ENCODE results near the gene EIF2S2. TPM values are rescaled to one million over a fixed set of nuclear protein-coding genes. Genes with fewer than 3 reads are reported as not detected.

Gene EIF2S2
- total RNA-seq, 1 donor from 2014 or later: 39.0 TPM

DNA sequence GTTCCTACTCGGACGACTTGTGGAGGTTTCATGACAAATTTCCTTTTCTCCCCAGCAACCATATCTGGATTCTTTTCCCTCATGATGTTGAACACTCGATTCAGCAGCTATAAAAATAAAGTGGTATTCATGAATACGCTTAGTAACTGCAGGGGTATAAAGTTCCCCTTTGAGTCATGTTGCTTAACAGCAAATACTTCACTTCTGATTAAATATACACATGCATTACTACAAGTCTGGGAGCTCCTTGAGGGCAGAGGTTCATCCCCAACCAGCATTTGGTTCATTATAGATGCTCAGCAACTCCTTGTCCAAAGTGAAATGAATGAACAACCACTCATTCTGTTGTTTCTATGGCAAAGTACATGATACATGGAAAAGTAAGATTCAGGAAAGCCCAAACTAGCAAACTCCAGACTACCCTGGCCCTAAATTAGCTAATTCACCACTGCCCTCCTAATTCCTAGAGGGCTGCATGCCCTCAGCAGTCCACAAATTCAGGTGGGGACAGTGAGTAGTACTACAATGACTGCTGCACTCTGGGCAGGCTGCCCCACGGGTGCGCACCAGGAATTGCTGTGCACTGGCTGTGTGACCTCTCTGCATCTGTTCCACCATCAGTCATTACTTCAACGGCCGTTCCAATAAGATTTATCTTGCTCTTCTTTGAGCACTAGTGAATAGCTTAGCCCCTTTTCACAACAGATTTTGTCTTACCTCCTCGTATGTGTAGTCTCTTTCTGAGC is 15.2 kb downstream of the EIF2S2 start:
- no peak for DNase-seq
- ATAC-seq (ENCODE audit: poor library complexity): no peak
- intact Hi-C loops (cut with DNase I): no loop called here

- intact Hi-C loops (cut with DNase I): no loop called here
- ATAC-seq (ENCODE audit: poor library complexity) (no peak), DNase-seq (no peak)
These were observed 16.2 kb downstream of the EIF2S2 start for GRCh38 chr20:34095825-34096224.

GRCh38 chr20:34093895-34094294 is 18.1 kb downstream of the EIF2S2 start:
- intact Hi-C loops (cut with DNase I): no loop called here
- DNase-seq: no peak
- no peak for ATAC-seq (ENCODE audit: poor library complexity)

- ATAC-seq (ENCODE audit: poor library complexity): no peak
- no peak for DNase-seq
- intact Hi-C loops (cut with DNase I): no loop called here
These were observed 20.3 kb downstream of the EIF2S2 start for GRCh38 chr20:34091637-34092200.

DNA sequence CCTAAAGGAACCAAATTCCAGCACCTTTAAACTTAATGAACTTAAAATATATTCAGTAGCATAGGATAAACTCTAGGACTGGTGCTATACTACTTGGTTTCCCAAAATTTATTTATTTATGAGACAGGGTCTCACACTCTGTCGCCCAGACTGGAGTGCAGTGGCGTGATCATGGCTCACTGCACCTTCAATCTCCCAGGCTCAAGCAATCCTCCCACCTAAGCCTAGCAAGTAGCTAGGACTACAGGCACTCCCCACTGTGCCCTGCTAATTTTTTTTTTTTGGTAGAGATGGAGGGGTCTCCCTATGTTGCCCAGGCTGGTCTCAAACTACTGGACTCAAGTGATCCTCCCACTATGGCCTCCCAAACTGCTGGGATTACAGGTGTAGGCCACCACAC is 21.4 kb downstream of the EIF2S2 start:
- no peak for DNase-seq
- no peak for ATAC-seq (ENCODE audit: poor library complexity)
- intact Hi-C loops (cut with DNase I): no loop called here

- ATAC-seq (ENCODE audit: poor library complexity): peak; percentile 87
- intact Hi-C loops (cut with DNase I): no loop called here
- DNase-seq: no peak
These were observed 22.2 kb downstream of the EIF2S2 start for GRCh38 chr20:34089655-34090345.

DNA sequence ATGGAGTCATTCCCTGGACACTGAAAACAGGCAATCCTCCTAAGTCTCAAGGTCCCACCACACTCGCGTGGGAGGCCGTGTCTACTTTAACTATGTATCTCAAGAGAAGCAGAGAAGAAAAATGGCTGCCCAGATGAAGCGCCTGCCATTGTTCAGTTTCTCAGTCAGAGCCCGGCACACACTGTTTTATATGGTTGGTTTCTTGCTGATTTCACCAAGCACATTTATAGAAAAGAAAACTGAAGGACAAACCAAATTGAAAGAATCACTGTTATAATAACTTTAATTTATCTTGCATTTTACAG is 22.9 kb downstream of the EIF2S2 start:
- intact Hi-C loops (cut with DNase I): no loop called here
- no peak for ATAC-seq (ENCODE audit: poor library complexity)
- DNase-seq: no peak

- no peak for ATAC-seq (ENCODE audit: poor library complexity)
- intact Hi-C loops (cut with DNase I): no loop called here
- DNase-seq: no peak
These were observed 23.5 kb downstream of the EIF2S2 start for GRCh38 chr20:34088305-34089174.

GRCh38 chr20:34085544-34086040 is 26.5 kb downstream of the EIF2S2 start:
- no peak for DNase-seq
- no peak for ATAC-seq (ENCODE audit: poor library complexity)
- intact Hi-C loops (cut with DNase I): no loop called here

- ATAC-seq (ENCODE audit: poor library complexity) (no peak), DNase-seq (no peak)
- intact Hi-C loops (cut with DNase I): no loop called here
These were observed 27.7 kb downstream of the EIF2S2 start for GRCh38 chr20:34084227-34084923.

DNA sequence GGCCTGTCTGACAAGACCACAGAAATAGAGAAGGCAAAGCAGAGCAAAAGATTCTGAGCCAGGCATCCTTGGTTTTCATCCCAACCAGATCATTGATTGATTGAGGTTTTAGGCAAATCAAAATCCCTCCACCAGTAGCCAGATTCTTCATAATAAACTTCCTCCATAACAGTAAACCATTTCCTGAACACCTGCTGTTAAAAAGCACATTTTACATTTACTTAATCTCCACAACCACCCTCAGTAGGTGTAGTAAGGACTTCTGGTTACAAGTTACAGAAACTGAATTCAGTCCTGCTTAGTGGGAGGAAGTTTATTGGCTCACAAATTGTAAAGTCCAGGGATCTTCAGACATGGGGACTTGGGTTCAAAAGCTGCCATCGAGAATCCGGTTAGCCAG is 28.3 kb downstream of the EIF2S2 start:
- intact Hi-C loops (cut with DNase I): no loop called here
- DNase-seq (no peak), ATAC-seq (ENCODE audit: poor library complexity) (no peak)

- DNase-seq (peak; percentile 88), ATAC-seq (ENCODE audit: poor library complexity) (peak; percentile 95)
- intact Hi-C loops (cut with DNase I): no loop called here
These were observed 28.9 kb downstream of the EIF2S2 start for GRCh38 chr20:34083137-34083536.

- DNase-seq (no peak), ATAC-seq (ENCODE audit: poor library complexity) (no peak)
- intact Hi-C loops (cut with DNase I): no loop called here
These were observed 29.7 kb downstream of the EIF2S2 start for GRCh38 chr20:34082232-34082887.

DNA sequence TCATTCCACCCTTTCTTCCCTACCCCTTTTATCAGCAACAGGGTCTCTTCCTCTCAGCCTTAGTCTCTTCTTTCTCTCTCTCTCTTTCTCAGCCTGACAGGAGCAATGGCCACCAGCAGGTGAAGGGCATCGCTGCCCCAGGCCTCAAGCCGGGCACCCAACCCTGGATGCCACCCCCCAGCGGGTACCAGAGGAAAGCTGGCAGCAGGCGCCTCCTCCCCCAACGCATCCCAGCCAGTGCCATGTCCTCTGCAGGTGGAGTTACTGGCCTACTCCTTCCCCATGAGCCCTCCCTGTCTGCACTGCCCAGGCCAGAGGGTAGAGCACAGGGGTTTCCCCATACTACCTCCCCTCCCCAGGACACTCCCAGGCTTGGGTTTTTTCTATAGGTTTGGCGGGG is 32.2 kb downstream of the EIF2S2 start:
- intact Hi-C loops (cut with DNase I): loop anchor here (10.0 kb wide), 1 partner anchor 45 kb away; no protein-coding TSS in a partner anchor
- ATAC-seq (ENCODE audit: poor library complexity) (no peak), DNase-seq (no peak)

DNA sequence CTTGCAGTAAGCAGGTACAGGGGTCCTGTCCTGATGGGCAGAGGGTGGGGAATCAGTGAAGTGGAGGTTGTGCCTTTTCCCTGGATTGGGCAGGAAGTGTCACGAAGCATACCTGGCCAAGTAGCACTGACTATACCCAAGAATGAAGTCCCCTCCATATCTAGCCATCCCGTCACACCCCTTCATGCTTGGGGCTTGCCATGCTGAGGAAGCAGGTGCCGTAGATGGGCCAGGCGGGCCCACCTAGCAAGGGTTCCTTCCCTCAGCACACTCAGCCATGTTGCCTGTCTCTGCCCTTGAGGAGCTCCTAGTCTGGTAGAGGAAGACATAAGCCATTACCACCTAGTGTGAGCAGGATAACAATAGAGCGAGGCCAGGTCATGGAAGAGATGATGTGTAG is 33.5 kb downstream of the EIF2S2 start:
- intact Hi-C loops (cut with DNase I): loop anchor here (10.0 kb wide), 1 partner anchor 46 kb away; no protein-coding TSS in a partner anchor
- DNase-seq (no peak), ATAC-seq (ENCODE audit: poor library complexity) (no peak)

DNA sequence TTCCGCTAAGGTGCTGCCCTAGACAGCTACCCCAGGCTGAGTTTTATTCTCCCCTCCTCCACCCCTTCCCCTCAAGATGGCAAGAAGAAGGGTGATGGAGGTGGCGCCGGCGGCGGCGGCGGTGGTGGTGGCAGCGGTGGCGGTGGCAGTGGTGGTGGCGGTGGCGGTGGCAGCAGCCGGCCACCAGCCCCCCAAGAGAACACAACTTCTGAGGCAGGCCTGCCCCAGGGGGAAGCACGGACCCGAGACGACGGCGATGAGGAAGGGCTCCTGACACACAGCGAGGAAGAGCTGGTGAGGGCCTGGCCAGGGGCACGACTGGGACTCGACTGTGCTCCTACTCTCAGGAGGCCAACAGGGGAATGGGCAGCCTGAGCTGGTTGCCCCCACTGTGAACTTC is 35.1 kb downstream of the EIF2S2 start:
- DNase-seq: no peak
- no peak for ATAC-seq (ENCODE audit: poor library complexity)
- intact Hi-C loops (cut with DNase I): loop anchor here (10.0 kb wide), 1 partner anchor 48 kb away; no protein-coding TSS in a partner anchor

DNA sequence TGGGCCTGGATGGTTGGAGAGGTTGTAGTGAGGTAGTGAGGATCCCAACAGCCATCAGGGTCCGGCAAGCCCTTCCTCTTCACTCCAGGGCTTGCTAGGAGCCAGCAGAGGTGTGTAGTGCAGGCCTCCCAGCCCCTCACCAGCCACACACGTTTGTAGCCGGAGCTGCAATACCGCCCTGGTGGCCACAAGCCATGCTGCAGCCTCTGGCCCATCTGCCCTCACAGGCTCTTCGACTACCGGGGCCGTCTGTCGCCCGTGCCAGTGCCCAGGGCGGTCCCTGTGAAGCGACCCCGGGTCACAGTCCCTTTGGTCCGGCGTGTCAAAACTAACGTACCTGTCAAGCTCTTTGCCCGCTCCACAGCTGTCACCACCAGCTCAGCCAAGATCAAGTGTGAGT is 36.4 kb downstream of the EIF2S2 start:
- ATAC-seq (ENCODE audit: poor library complexity) (no peak), DNase-seq (no peak)
- intact Hi-C loops (cut with DNase I): loop anchor here (10.0 kb wide), 1 partner anchor 49 kb away; no protein-coding TSS in a partner anchor

Data from Right ventricle myocardium superior (tissue), 1 donor.